IMR-90 (cell line): ENCODE results near the gene CDS2. TPM values are rescaled to one million over a fixed set of nuclear protein-coding genes. Genes with fewer than 3 reads are reported as not detected.
A peak's percentile ranks its signal among the peaks of the same experiment; 100 is the strongest.

Experiments
- ATAC-seq: fragments of 200-7000 bp; cut with Tn5 transposase; 2 replicates; pipeline ENCODE4 v1.9.1; 2020; ENCODE audit warnings: low read depth, mild to moderate bottlenecking, moderate library complexity
- BruUV-seq: library from RNA; stranded (reverse); fragments of 400-500 nt; replicated peaks from 2 replicates; lab custom pipeline; 2021; lab: Mats Ljungman, UMichigan
- CTCF ChIA-PET: fragments of 300-600 bp; formaldehyde crosslinking; extraction: SDS; loops from one replicate; lab custom pipeline; 2021; ENCODE audit warnings: antibody characterized with exemption; lab: Yijun Ruan, JAX
- POLR2A ChIA-PET: fragments of 300-600 bp; sonication (Branson Sonifier 250); formaldehyde crosslinking; loops from one replicate; lab custom pipeline; 2022; ENCODE audit warnings: antibody characterized with exemption; ENCODE audit not compliant: unreplicated experiment; lab: Charles Lee
- DNase-seq: peaks from one replicate; pipeline ENCODE4 v3.0.0; 2013
- H2AFZ ChIP-seq: replicated peaks from 2 replicates; pipeline ENCODE3; 2013; ENCODE audit warnings: low read length, mild to moderate bottlenecking; ENCODE audit not compliant: poor library complexity
- H2AK5ac ChIP-seq: 2 replicates; pipeline ENCODE4 v1.6.1; 2013; ENCODE audit warnings: low read depth, low read length, inconsistent platforms
- H2AK9ac ChIP-seq: replicated peaks from 2 replicates; pipeline ENCODE3; 2013; ENCODE audit warnings: mild to moderate bottlenecking, low read depth, low read length, moderate library complexity; ENCODE audit not compliant: poor library complexity
- H2BK120ac ChIP-seq: 2 replicates; pipeline ENCODE4 v1.6.1; 2013; ENCODE audit warnings: low read depth, low read length, inconsistent platforms
- H2BK15ac ChIP-seq: 3 replicates; pipeline ENCODE4 v1.6.1; 2013; ENCODE audit warnings: low read depth, low read length, inconsistent platforms
- H2BK20ac ChIP-seq: 2 replicates; pipeline ENCODE4 v1.6.1; 2013; ENCODE audit warnings: low read depth, mild to moderate bottlenecking, inconsistent platforms, low read length, moderate library complexity
- H2BK5ac ChIP-seq: 2 replicates; pipeline ENCODE4 v1.6.1; 2013; ENCODE audit warnings: mild to moderate bottlenecking, low read depth, low read length, inconsistent platforms; ENCODE audit not compliant: poor library complexity, severe bottlenecking
- H3K14ac ChIP-seq: replicated peaks from 2 replicates; pipeline ENCODE4 v1.6.1; 2013; ENCODE audit warnings: low read depth, low read length, inconsistent platforms
- H3K18ac ChIP-seq: 2 replicates; pipeline ENCODE4 v1.6.1; 2013; ENCODE audit warnings: low read depth, low read length, control low read depth
- H3K23ac ChIP-seq: 2 replicates; pipeline ENCODE4 v1.6.1; 2013; ENCODE audit warnings: low read depth, low read length, inconsistent platforms
- H3K27ac ChIP-seq: 2 replicates; pipeline ENCODE4 v1.5.1; 2013; ENCODE audit warnings: mild to moderate bottlenecking, control low read depth, low read length; ENCODE audit not compliant: insufficient read depth
- H3K27me3 ChIP-seq: 2 replicates; pipeline ENCODE4 v1.6.1; 2013; ENCODE audit warnings: low read length; ENCODE audit not compliant: control insufficient read depth, insufficient read depth
- H3K36me3 ChIP-seq: 2 replicates; pipeline ENCODE4 v1.6.1; 2013; ENCODE audit warnings: low read length, mixed read lengths; ENCODE audit not compliant: control insufficient read depth, insufficient read depth
- H3K4ac ChIP-seq: 2 replicates; pipeline ENCODE4 v1.6.1; 2013; ENCODE audit warnings: low read depth, low read length, inconsistent platforms
- H3K4me1 ChIP-seq: 2 replicates; pipeline ENCODE4 v1.6.1; 2013; ENCODE audit warnings: low read length, mixed read lengths; ENCODE audit not compliant: control insufficient read depth, insufficient read depth
- H3K4me2 ChIP-seq: 2 replicates; pipeline ENCODE4 v1.6.1; 2013; ENCODE audit warnings: low read depth, mild to moderate bottlenecking, control low read depth, low read length, moderate library complexity
- H3K4me3 ChIP-seq: 2 replicates; pipeline ENCODE4 v1.5.1; 2013; ENCODE audit warnings: low read depth, mild to moderate bottlenecking, control low read depth, low read length, moderate library complexity; ENCODE audit not compliant: insufficient read depth
- H3K56ac ChIP-seq: 2 replicates; pipeline ENCODE4 v1.6.1; 2013; ENCODE audit warnings: low read length, inconsistent platforms; ENCODE audit not compliant: insufficient read depth; ENCODE audit errors: extremely low read depth
- H3K79me1 ChIP-seq, 2 experiments: 2 replicates each; pipeline ENCODE4 v1.6.1; 2013; ENCODE audit warnings: low read length in 2 of 2, inconsistent platforms in 1 of 2, low read depth in 1 of 2
- H3K9ac ChIP-seq: 2 replicates; pipeline ENCODE4 v1.6.1; 2013; ENCODE audit warnings: low read depth, low read length, control low read depth
- H3K9me1 ChIP-seq: 2 replicates; pipeline ENCODE4 v1.6.1; 2013; ENCODE audit warnings: low read length, inconsistent platforms; ENCODE audit not compliant: insufficient read depth
- H3K9me3 ChIP-seq: 2 replicates; pipeline ENCODE4 v1.6.1; 2013; ENCODE audit warnings: low read length; ENCODE audit not compliant: control insufficient read depth, insufficient read depth
- H4K20me1 ChIP-seq: 2 replicates; pipeline ENCODE4 v1.6.1; 2013; ENCODE audit warnings: low read length, inconsistent platforms; ENCODE audit not compliant: insufficient read depth
- H4K5ac ChIP-seq: 2 replicates; pipeline ENCODE4 v1.6.1; 2013; ENCODE audit warnings: mild to moderate bottlenecking, low read depth, low read length, control low read depth
- H4K8ac ChIP-seq, 2 experiments: 2 replicates each; pipeline ENCODE4 v1.6.1; 2013; ENCODE audit warnings: low read depth in 2 of 2, low read length in 2 of 2, control low read depth in 1 of 2, inconsistent platforms in 1 of 2
- H4K91ac ChIP-seq: 2 replicates; pipeline ENCODE4 v1.6.1; 2013; ENCODE audit warnings: low read depth, low read length, inconsistent platforms; ENCODE audit not compliant: insufficient read depth
- BHLHE40 ChIP-seq: fragments of 150-350 bp; IDR thresholded peaks from 2 replicates; pipeline ENCODE4 v1.6.1; 2016; ENCODE audit warnings: mild to moderate bottlenecking, low read depth, low read length
- CEBPB ChIP-seq: IDR thresholded peaks from 2 replicates; pipeline ENCODE4 v1.6.1; 2012; ENCODE audit warnings: low read depth, low read length, improper control_type of control experiment
- CHD1 ChIP-seq: IDR thresholded peaks from 2 replicates; pipeline ENCODE4 v1.6.1; 2012; ENCODE audit warnings: low read depth, low read length, improper control_type of control experiment
- ELK1 ChIP-seq: fragments of 150-350 bp; IDR thresholded peaks from 2 replicates; pipeline ENCODE4 v1.6.1; 2016; ENCODE audit warnings: low read depth, mild to moderate bottlenecking, low read length, moderate library complexity, borderline replicate concordance
- FOS ChIP-seq: fragments of 150-350 bp; IDR thresholded peaks from 2 replicates; pipeline ENCODE4 v1.6.1; 2016; ENCODE audit warnings: low read depth, low read length
- MAZ ChIP-seq: IDR thresholded peaks from 2 replicates; pipeline ENCODE4 v1.6.1; 2012; ENCODE audit warnings: low read depth, mild to moderate bottlenecking, low read length, improper control_type of control experiment, moderate library complexity, borderline replicate concordance
- POLR2A ChIP-seq: IDR thresholded peaks from 2 replicates; pipeline ENCODE4 v1.6.1; 2012; ENCODE audit warnings: mild to moderate bottlenecking, low read depth, low read length
- SMC3 ChIP-seq: fragments of 150-350 bp; IDR thresholded peaks from 2 replicates; pipeline ENCODE4 v1.6.1; 2016; ENCODE audit warnings: low read depth, mild to moderate bottlenecking, antibody characterized with exemption, low read length, moderate library complexity
- WGBS, 2 experiments: methylation state at CpG; one replicate each; pipeline versions ENCODE4 v1.1.5 to v1.1.7; 2013; ENCODE audit warnings: missing lambda C conversion rate in 2 of 2; ENCODE audit not compliant: insufficient read length in 1 of 2; ENCODE audit errors: extremely low coverage in 2 of 2; 5-methylcytosine and 5-hydroxymethylcytosine counted together
- dilution Hi-C: fragments of 300-500 bp; cut with HindIII; formaldehyde crosslinking; loops from one replicate; pipeline ENCODE4 v1.14.3; 2018; ENCODE audit warnings: low sequenced_read_pairs; ENCODE audit not compliant: unreplicated experiment
- in situ Hi-C: fragments of 300-500 bp; cut with MboI; formaldehyde crosslinking; loops from 3 replicates; pipeline ENCODE4 v1.14.3; 2019; ENCODE audit warnings: low sequenced_read_pairs, inconsistent platforms, mixed read lengths
- intact Hi-C: fragments of 100-400 bp; cut with micrococcal nuclease; formaldehyde crosslinking; loops from 2 replicates; pipeline ENCODE4 v1.10.0; 2022
- polyA plus RNA-seq, 3 experiments: library from polyadenylated mRNA; depleted of rRNA; stranded (reverse); fragments of >200 nt; gene quantifications; 2 replicates each; pipeline ENCODE4 v1.2.3, GENCODE V29; 2012; ENCODE audit warnings: low replicate concordance in 1 of 3
- total RNA-seq: library from RNA; depleted of rRNA; stranded (reverse); fragments of >200 nt; gene quantifications from 2 replicates; pipeline ENCODE4 v1.2.3, GENCODE V29; 2012
- TF ChIP-seq, protein P1 (sequence below): fragments of 150-350 bp; IDR thresholded peaks from 2 replicates; pipeline ENCODE4 v1.6.1; 2017; ENCODE audit warnings: mild to moderate bottlenecking, antibody characterized with exemption, low read length, low read depth
- TF ChIP-seq, protein P2 (sequence below): conservative IDR thresholded peaks from 2 replicates; pipeline ENCODE4 v1.5.1; 2012; ENCODE audit warnings: mild to moderate bottlenecking, low read depth, low read length, improper control_type of control experiment

The CDS2 gene
- total and polyA plus RNA-seq, 2 of the 4 experiments (the other 2 are of a cell fraction), result 17.0 to 47.1 TPM

DNA sequence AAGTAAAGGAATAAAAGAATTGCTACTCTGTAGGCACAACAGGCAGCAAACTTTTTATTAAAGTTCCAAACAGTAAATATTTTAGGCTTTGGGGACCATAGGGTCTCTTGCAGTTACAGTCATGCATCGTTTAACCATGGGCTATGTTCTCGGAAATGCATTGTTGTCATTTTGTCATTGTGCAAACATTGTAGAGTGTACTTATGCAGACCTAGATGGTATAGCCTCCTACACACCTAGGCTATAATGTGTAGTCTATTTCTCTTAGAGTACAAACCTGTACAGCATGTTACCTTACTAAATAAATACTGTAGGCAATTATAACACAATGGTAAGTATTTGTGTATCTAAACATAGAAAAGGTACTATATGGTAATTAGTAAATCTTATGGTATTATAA, 54.7 kb downstream of the CDS2 start:
- Histone ChIP-seq H4K20me1 (peaks cover 6% of the 10 kb centered on the region; the same call in 1 of the 2 replicates), H3K9ac (no peak overlapping the region), H3K56ac (no peak overlapping the region), H2AK5ac (no peak overlapping the region), H3K36me3 (peaks cover 26% of the 10 kb centered on the region), H3K79me1 (peaks cover 16 to 42% of the 10 kb centered on the region in 2 experiments), H2BK20ac (no peak overlapping the region), H3K9me1 (peaks cover 9% of the 10 kb centered on the region), H3K4ac (no peak overlapping the region), H3K4me3 (no peak overlapping the region), H3K27me3 (no peaks in the 10 kb centered on the region), H3K9me3 (no peaks in the 10 kb centered on the region), H4K8ac (no peak overlapping the region), H2BK5ac (no peak overlapping the region), H2BK120ac (no peak overlapping the region), H3K27ac (no peak overlapping the region; the same call in 1 of the 2 replicates), H3K4me1 (peaks cover 10% of the 10 kb centered on the region), H3K18ac (no peak overlapping the region), H3K14ac (0 out of 2 replicates have a peak overlapping the region, but pooled peaks have one; percentile 14), H2BK15ac (no peak overlapping the region), H2AFZ (no peak overlapping the region), H2AK9ac (no peak overlapping the region), H4K91ac (no peak overlapping the region), H3K23ac (no peak overlapping the region), H3K4me2 (peak overlapping the region; percentile 69; the same call in 1 of the 2 replicates), H4K5ac (no peak overlapping the region)
- WGBS, 2 experiments, result no CpG with 5 or more reads among the region's 2 CpGs
- POLR2A ChIA-PET, result no interaction called here
- DNase-seq (no peak), ATAC-seq (no peak)
- CTCF ChIA-PET, result interaction anchor here (4.0 kb wide), 1 partner anchor 55 kb away, joined by 15 read pairs; the partner anchor contains the start of gene CDS2
- dilution Hi-C loops (no loop called here), in situ Hi-C loops (no loop called here), intact Hi-C loops (loop anchor here (2.0 to 5.0 kb wide), 2 partner anchors 39 to 55 kb away; partner anchors contain the start of gene CDS2)
- TF ChIP-seq, protein P1, sequence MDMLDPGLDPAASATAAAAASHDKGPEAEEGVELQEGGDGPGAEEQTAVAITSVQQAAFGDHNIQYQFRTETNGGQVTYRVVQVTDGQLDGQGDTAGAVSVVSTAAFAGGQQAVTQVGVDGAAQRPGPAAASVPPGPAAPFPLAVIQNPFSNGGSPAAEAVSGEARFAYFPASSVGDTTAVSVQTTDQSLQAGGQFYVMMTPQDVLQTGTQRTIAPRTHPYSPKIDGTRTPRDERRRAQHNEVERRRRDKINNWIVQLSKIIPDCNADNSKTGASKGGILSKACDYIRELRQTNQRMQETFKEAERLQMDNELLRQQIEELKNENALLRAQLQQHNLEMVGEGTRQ, result no peak
- TF ChIP-seq FOS (no peak), ELK1 (no peak), POLR2A (no peak), SMC3 (no peak), MAZ (no peak), BHLHE40 (no peak), CHD1 (no peak), CEBPB (no peak)
- TF ChIP-seq, protein P2, sequence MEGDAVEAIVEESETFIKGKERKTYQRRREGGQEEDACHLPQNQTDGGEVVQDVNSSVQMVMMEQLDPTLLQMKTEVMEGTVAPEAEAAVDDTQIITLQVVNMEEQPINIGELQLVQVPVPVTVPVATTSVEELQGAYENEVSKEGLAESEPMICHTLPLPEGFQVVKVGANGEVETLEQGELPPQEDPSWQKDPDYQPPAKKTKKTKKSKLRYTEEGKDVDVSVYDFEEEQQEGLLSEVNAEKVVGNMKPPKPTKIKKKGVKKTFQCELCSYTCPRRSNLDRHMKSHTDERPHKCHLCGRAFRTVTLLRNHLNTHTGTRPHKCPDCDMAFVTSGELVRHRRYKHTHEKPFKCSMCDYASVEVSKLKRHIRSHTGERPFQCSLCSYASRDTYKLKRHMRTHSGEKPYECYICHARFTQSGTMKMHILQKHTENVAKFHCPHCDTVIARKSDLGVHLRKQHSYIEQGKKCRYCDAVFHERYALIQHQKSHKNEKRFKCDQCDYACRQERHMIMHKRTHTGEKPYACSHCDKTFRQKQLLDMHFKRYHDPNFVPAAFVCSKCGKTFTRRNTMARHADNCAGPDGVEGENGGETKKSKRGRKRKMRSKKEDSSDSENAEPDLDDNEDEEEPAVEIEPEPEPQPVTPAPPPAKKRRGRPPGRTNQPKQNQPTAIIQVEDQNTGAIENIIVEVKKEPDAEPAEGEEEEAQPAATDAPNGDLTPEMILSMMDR, result no peak
- no TSS peak for BruUV-seq
